Muscle of leg (tissue), 11 donors: ENCODE measurements around the gene USP25. TPM values are rescaled to one million over a fixed set of nuclear protein-coding genes. Genes with fewer than 3 reads are reported as not detected.

Experiments used
- DNase-seq: peaks from one replicate; pipeline ENCODE4 v3.0.0; 2013
- H3K27ac ChIP-seq: one replicate; pipeline ENCODE4 v1.5.1; 2013; ENCODE audit warnings: mild to moderate bottlenecking, low read length, control low read depth
- H3K27me3 ChIP-seq: one replicate; pipeline ENCODE4 v1.6.1; 2013; ENCODE audit warnings: low read length; ENCODE audit not compliant: control insufficient read depth, insufficient read depth
- H3K36me3 ChIP-seq: one replicate; pipeline ENCODE4 v1.6.1; 2013; ENCODE audit warnings: low read length; ENCODE audit not compliant: control insufficient read depth, insufficient read depth
- H3K4me1 ChIP-seq: one replicate; pipeline ENCODE4 v1.6.1; 2013; ENCODE audit warnings: low read length; ENCODE audit not compliant: control insufficient read depth, insufficient read depth
- H3K4me3 ChIP-seq: one replicate; pipeline ENCODE4 v1.5.1; 2013; ENCODE audit warnings: low read length, control low read depth
- H3K9me3 ChIP-seq: replicated peaks from 2 replicates; pipeline ENCODE4 v1.6.1; 2013; ENCODE audit warnings: low read depth, low read length; ENCODE audit not compliant: control insufficient read depth
- WGBS: methylation state at CpG from one replicate; pipeline ENCODE4 v1.1.5; 2013; ENCODE audit warnings: missing lambda C conversion rate; ENCODE audit not compliant: insufficient coverage; 5-methylcytosine and 5-hydroxymethylcytosine counted together
- polyA plus RNA-seq, 8 donors: library from polyadenylated mRNA; unstranded; fragments of 120-200 nt; gene quantifications; one replicate each; pipeline versions ENCODE4 v1.2.1 to v1.2.3, GENCODE V29; 2013; ENCODE audit warnings: inconsistent platforms in 1 of 8, low replicate concordance in 1 of 8; ENCODE audit not compliant: insufficient read length in 8 of 8, insufficient read depth in 1 of 8
- total RNA-seq: library from RNA; stranded (reverse); fragments of 120-200 nt; gene quantifications from one replicate; pipeline ENCODE4 v1.2.4, GENCODE V29; 2013

USP25 gene
- total and polyA plus RNA-seq, 9 donors: 25.6 to 47.3 (median 35.7) TPM

GRCh38 chr21:15772654-15773053 is 42.9 kb downstream of the USP25 start:
- Histone ChIP-seq H3K4me1 (no peaks in the 10 kb centered on the region), H3K9me3 (no peaks in the 10 kb centered on the region), H3K4me3 (no peak overlapping the region), H3K36me3 (no peaks in the 10 kb centered on the region), H3K27ac (no peak overlapping the region), H3K27me3 (no peaks in the 10 kb centered on the region)
- DNase-seq: no peak
- no CpG with 5 or more reads among the region's 3 CpGs for WGBS

- no peak for DNase-seq
- Histone ChIP-seq H3K9me3 (no peaks in the 10 kb centered on the region), H3K4me1 (no peaks in the 10 kb centered on the region), H3K27me3 (no peaks in the 10 kb centered on the region), H3K4me3 (no peak overlapping the region), H3K36me3 (no peaks in the 10 kb centered on the region), H3K27ac (no peak overlapping the region)
- WGBS: 100% methylated on average over 1 of the region's 3 CpGs
Measured at GRCh38 chr21:15774590-15774989, 44.8 kb downstream of the USP25 start.

- H3K27me3 ChIP-seq: no peaks in the 10 kb centered on the region
- DNase-seq: no peak
- H3K4me3 ChIP-seq: no peak overlapping the region
- no peak overlapping the region for H3K27ac ChIP-seq
- no peaks in the 10 kb centered on the region for H3K9me3 ChIP-seq
- H3K36me3 ChIP-seq: no peaks in the 10 kb centered on the region
- H3K4me1 ChIP-seq: no peaks in the 10 kb centered on the region
- WGBS: 100% methylated on average over 1 of the region's 4 CpGs
Measured at GRCh38 chr21:15775291-15775690, 45.5 kb downstream of the USP25 start.

- Histone ChIP-seq H3K27me3 (no peaks in the 10 kb centered on the region), H3K4me1 (no peaks in the 10 kb centered on the region), H3K36me3 (peaks cover 5% of the 10 kb centered on the region), H3K27ac (no peak overlapping the region), H3K4me3 (no peak overlapping the region), H3K9me3 (no peaks in the 10 kb centered on the region)
- no peak for DNase-seq
Measured at GRCh38 chr21:15775981-15776380, 46.2 kb downstream of the USP25 start.

- no peak for DNase-seq
- no peaks in the 10 kb centered on the region for H3K4me1 ChIP-seq
- peaks cover 12% of the 10 kb centered on the region for H3K36me3 ChIP-seq
- WGBS: no CpG with 5 or more reads among the region's 2 CpGs
- H3K27me3 ChIP-seq: no peaks in the 10 kb centered on the region
- H3K9me3 ChIP-seq: no peaks in the 10 kb centered on the region
- H3K4me3 ChIP-seq: no peak overlapping the region
- H3K27ac ChIP-seq: no peak overlapping the region
Measured at GRCh38 chr21:15776818-15777217, 47.0 kb downstream of the USP25 start.

GRCh38 chr21:15781986-15782385 is 52.2 kb downstream of the USP25 start:
- no peak overlapping the region for H3K4me3 ChIP-seq
- no peaks in the 10 kb centered on the region for H3K9me3 ChIP-seq
- 88% methylated on average over 1 of the region's 3 CpGs for WGBS
- H3K4me1 ChIP-seq: no peaks in the 10 kb centered on the region
- no peaks in the 10 kb centered on the region for H3K27me3 ChIP-seq
- no peak for DNase-seq
- peaks cover 21% of the 10 kb centered on the region for H3K36me3 ChIP-seq
- H3K27ac ChIP-seq: no peak overlapping the region

GRCh38 chr21:15788847-15789523 is 59.2 kb downstream of the USP25 start:
- no peak overlapping the region for H3K27ac ChIP-seq
- H3K27me3 ChIP-seq: no peaks in the 10 kb centered on the region
- no CpG with 5 or more reads among the region's 4 CpGs for WGBS
- no peaks in the 10 kb centered on the region for H3K9me3 ChIP-seq
- no peak for DNase-seq
- H3K36me3 ChIP-seq: peaks cover 2% of the 10 kb centered on the region
- H3K4me3 ChIP-seq: no peak overlapping the region
- no peaks in the 10 kb centered on the region for H3K4me1 ChIP-seq

- no peak overlapping the region for H3K4me3 ChIP-seq
- peaks cover 2% of the 10 kb centered on the region for H3K36me3 ChIP-seq
- no peak for DNase-seq
- H3K27me3 ChIP-seq: no peaks in the 10 kb centered on the region
- H3K9me3 ChIP-seq: no peaks in the 10 kb centered on the region
- H3K27ac ChIP-seq: no peak overlapping the region
- H3K4me1 ChIP-seq: no peaks in the 10 kb centered on the region
Measured at GRCh38 chr21:15793109-15793508, 63.3 kb downstream of the USP25 start.

GRCh38 chr21:15793550-15794235 is 63.9 kb downstream of the USP25 start:
- Histone ChIP-seq H3K4me3 (no peak overlapping the region), H3K36me3 (peaks cover 2% of the 10 kb centered on the region), H3K27ac (no peak overlapping the region), H3K27me3 (no peaks in the 10 kb centered on the region), H3K9me3 (no peaks in the 10 kb centered on the region), H3K4me1 (no peaks in the 10 kb centered on the region)
- no peak for DNase-seq
- WGBS: no CpG with 5 or more reads among the region's 1 CpG

- no peaks in the 10 kb centered on the region for H3K27me3 ChIP-seq
- H3K36me3 ChIP-seq: peaks cover 2% of the 10 kb centered on the region
- no peaks in the 10 kb centered on the region for H3K9me3 ChIP-seq
- DNase-seq: no peak
- no peaks in the 10 kb centered on the region for H3K4me1 ChIP-seq
- no peak overlapping the region for H3K27ac ChIP-seq
- no peak overlapping the region for H3K4me3 ChIP-seq
- WGBS: no CpG with 5 or more reads among the region's 2 CpGs
Measured at GRCh38 chr21:15794277-15794912, 64.6 kb downstream of the USP25 start.
